Measurements from ENCODE around the gene TNFRSF8. TPM values are rescaled to one million over a fixed set of nuclear protein-coding genes. Genes with fewer than 3 reads are reported as not detected.

The TNFRSF8 gene
- total and polyA plus RNA-seq, 9 of the 15 experiments (the other 6 are each of a cell fraction or from before 2014, with no cell fraction given), result 3.5 to 38.4 (median 17.1) TPM

- Histone ChIP-seq H3K27ac (ENCODE audit: extremely low read depth, low read depth, low read length) (no peak overlapping the region), H3K9me3 (replicated peaks; ENCODE audit: control insufficient read depth, insufficient read depth, low read depth, low read length) (no peaks in the 10 kb centered on the region), H3K36me3 (ENCODE audit: control insufficient read depth, insufficient read depth, low read length) (peaks cover 35% of the 10 kb centered on the region; the same call in 2 of the 3 replicates), H3K79me2 (ENCODE audit: control insufficient read depth, insufficient read depth, low read length) (no peaks in the 10 kb centered on the region), H3K4me3 (no peak overlapping the region), H3K9ac (ENCODE audit: insufficient read depth in 1 of 2, low read depth in 2 of 2, low read length in 2 of 2) (no peak overlapping the region), H3K9me1 (ENCODE audit: control insufficient read depth, insufficient read depth, low read length) (no peaks in the 10 kb centered on the region), H3K4me1 (replicated peaks in 1 of 2; ENCODE audit: control insufficient read depth in 2 of 2, insufficient read depth in 2 of 2, low read length in 2 of 2) (peaks cover 7 to 15% of the 10 kb centered on the region in 2 experiments; a peak in 4 of 5 replicates), H4K20me1 (replicated peaks; ENCODE audit: control insufficient read depth, insufficient read depth, low read length) (no peaks in the 10 kb centered on the region), H3K4me2 (ENCODE audit: insufficient read depth, low read length) (no peak overlapping the region), H3K27me3 (ENCODE audit: control insufficient read depth in 2 of 2, insufficient read depth in 2 of 2, low read length in 2 of 2) (no peaks in the 10 kb centered on the region), H2AFZ (ENCODE audit: low read depth, low read length) (no peak overlapping the region)
- ATAC-seq, result no peak
- BruUV-seq (replicated peaks), result no TSS peak
- FAIRE-seq, result no peak
- in situ Hi-C loops (cut with MboI) (loop anchor here (5.0 to 10.0 kb wide), 2 partner anchors 83 to 525 kb away; no protein-coding TSS in a partner anchor), intact Hi-C loops (cut with micrococcal nuclease) (loop anchor here (5.0 to 10.0 kb wide), 2 partner anchors 528 to 645 kb away; partner anchors contain the start of gene PRAMEF12)
- TF ChIP-seq SRSF9 (IDR thresholded peaks at IDR 0.05; ENCODE audit: borderline replicate concordance, low read depth, low read length), result no peak
- TF ChIP-seq CREB1 (IDR thresholded peaks at IDR 0.05), result no peak
- TF ChIP-seq CREB1 (CRISPR knock-in tag; IDR thresholded peaks at IDR 0.05), result no peak
- no peak for TF ChIP-seq ZNF212 (CRISPR knock-in tag; IDR thresholded peaks at IDR 0.05)
- TF ChIP-seq HIVEP1 (CRISPR knock-in tag; IDR thresholded peaks at IDR 0.05), result no peak
- TF ChIP-seq MLX (CRISPR knock-in tag; conservative IDR thresholded peaks at IDR 0.05), result no peak
- TF ChIP-seq ZNF134 (CRISPR knock-in tag; conservative IDR thresholded peaks at IDR 0.05), result no peak
- no peak for TF ChIP-seq ZNF583 (CRISPR knock-in tag; IDR thresholded peaks at IDR 0.05)
- TF ChIP-seq NCOR1 (IDR thresholded peaks at IDR 0.05), result no peak
- TF ChIP-seq ERF (CRISPR knock-in tag; IDR thresholded peaks at IDR 0.05), result no peak
- ChIA-PET CTCF (ENCODE audit: low intra/inter-chr PET ratio) (interaction anchor here (1.1 kb wide), 1 partner anchor 78 kb away, joined by 3 read pairs; no protein-coding TSS in a partner anchor), POLR2A (no interaction called here)
- 76% methylated on average over 12 of the region's 12 CpGs for WGBS (ENCODE audit: insufficient coverage, low coverage, missing lambda C conversion rate)
- DNase-seq (ENCODE audit: extremely low read depth in 1 of 4, low spot score in 3 of 4), result no peak
Measured at GRCh38 chr1:12129624-12130023, 66.5 kb downstream of the TNFRSF8 start.
